Liver (tissue), 9 donors: ENCODE measurements around the gene LTK. TPM values are rescaled to one million over a fixed set of nuclear protein-coding genes. Genes with fewer than 3 reads are reported as not detected.

Source experiments
- DNase-seq: peaks from one replicate; pipeline ENCODE4 v3.0.0-alpha.2; 2017; ENCODE audit warnings: low spot score
- H3K27ac ChIP-seq, 2 donors: one replicate each; pipeline ENCODE4 v1.7.0; 2013; ENCODE audit warnings: inconsistent platforms in 2 of 2, low read length in 2 of 2, control low read depth in 1 of 2, low read depth in 1 of 2, mild to moderate bottlenecking in 1 of 2
- H3K27me3 ChIP-seq, 4 donors: one replicate each; pipeline versions ENCODE4 v1.6.1 to v1.7.0; 2013; ENCODE audit warnings: low read length in 3 of 4, inconsistent platforms in 1 of 4, mild to moderate bottlenecking in 1 of 4, moderate library complexity in 1 of 4; ENCODE audit not compliant: control insufficient read depth in 4 of 4, insufficient read depth in 4 of 4
- H3K36me3 ChIP-seq, 4 donors: one replicate each; pipeline versions ENCODE4 v1.6.1 to v1.7.0; 2013; ENCODE audit warnings: low read length in 3 of 4, mild to moderate bottlenecking in 3 of 4, low read depth in 1 of 4, moderate library complexity in 1 of 4; ENCODE audit not compliant: control insufficient read depth in 4 of 4, insufficient read depth in 3 of 4
- H3K4me1 ChIP-seq, 4 donors: one replicate each; pipeline versions ENCODE4 v1.6.1 to v1.7.0; 2013; ENCODE audit warnings: low read length in 3 of 4, mild to moderate bottlenecking in 3 of 4, moderate library complexity in 1 of 4; ENCODE audit not compliant: control insufficient read depth in 4 of 4, insufficient read depth in 4 of 4
- H3K4me3 ChIP-seq, 3 donors: one replicate each; pipeline versions ENCODE4 v1.6.1 to v1.7.0; 2013; ENCODE audit warnings: low read length in 3 of 3, control low read depth in 1 of 3, low read depth in 1 of 3, mild to moderate bottlenecking in 1 of 3
- H3K9ac ChIP-seq, 2 donors: one replicate each; pipeline ENCODE4 v1.7.0; 2013; ENCODE audit warnings: low read length in 2 of 2, mild to moderate bottlenecking in 2 of 2, moderate library complexity in 2 of 2, control low read depth in 1 of 2, low read depth in 1 of 2
- H3K9me3 ChIP-seq, 4 donors: one replicate each; pipeline versions ENCODE4 v1.6.1 to v1.7.0; 2013; ENCODE audit warnings: low read length in 3 of 4; ENCODE audit not compliant: control insufficient read depth in 4 of 4
- ATF3 ChIP-seq: IDR thresholded peaks from 2 replicates; pipeline ENCODE4 v1.6.1; 2016; ENCODE audit warnings: antibody characterized with exemption
- CTCF ChIP-seq: fragments of 150-350 bp; IDR thresholded peaks from 2 replicates; pipeline ENCODE4 v1.5.1; 2017; ENCODE audit warnings: improper control_type of control experiment, low read depth, low read length; ENCODE audit not compliant: missing input control
- FOXA1 ChIP-seq: IDR thresholded peaks from 2 replicates; pipeline ENCODE4 v1.6.1; 2016; ENCODE audit warnings: antibody characterized with exemption
- GABPA ChIP-seq, 2 donors: IDR thresholded peaks in 1 of 2; conservative IDR thresholded peaks in 1 of 2; 2 replicates each; pipeline ENCODE4 v1.6.1; 2016; ENCODE audit warnings: antibody characterized with exemption in 2 of 2, mild to moderate bottlenecking in 1 of 2, moderate library complexity in 1 of 2
- HNF4A ChIP-seq, 2 donors: conservative IDR thresholded peaks; 2 replicates each; pipeline ENCODE4 v1.6.1; 2016; ENCODE audit warnings: antibody characterized with exemption in 2 of 2, mild to moderate bottlenecking in 2 of 2
- JUND ChIP-seq, 2 donors: IDR thresholded peaks; 2 replicates each; pipeline ENCODE4 v1.6.1; 2016; ENCODE audit warnings: antibody characterized with exemption in 2 of 2
- NR2F2 ChIP-seq: IDR thresholded peaks from 2 replicates; pipeline ENCODE4 v1.6.1; 2016; ENCODE audit warnings: antibody characterized with exemption
- RXRA ChIP-seq, 2 donors: IDR thresholded peaks; 2 replicates each; pipeline ENCODE4 v1.6.1; 2017 to 2018; ENCODE audit warnings: antibody characterized with exemption in 2 of 2, mild to moderate bottlenecking in 1 of 2
- SP1 ChIP-seq: IDR thresholded peaks from 2 replicates; pipeline ENCODE4 v1.6.1; 2018; ENCODE audit warnings: antibody characterized with exemption, mild to moderate bottlenecking
- YY1 ChIP-seq: IDR thresholded peaks from 2 replicates; pipeline ENCODE4 v1.6.1; 2016; ENCODE audit warnings: antibody characterized with exemption, mild to moderate bottlenecking
- ZBTB33 ChIP-seq: IDR thresholded peaks from 2 replicates; pipeline ENCODE4 v1.6.1; 2016; ENCODE audit warnings: antibody characterized with exemption
- WGBS: extraction: QIAGEN DNeasy Blood & Tissue Kit; methylation state at CpG from one replicate; pipeline ENCODE4 v1.1.7; 2013; 5-methylcytosine and 5-hydroxymethylcytosine counted together
- polyA plus RNA-seq, 2 donors: library from polyadenylated mRNA; stranded (reverse) in 1 of 2; unstranded in 1 of 2; fragments of 200-250 nt in 1 of 2; fragments of >200 nt in 1 of 2; fragmentation: Nextera tagmentation in 1 of 2; extraction: Ambion mirVana in 1 of 2; gene quantifications; one replicate each; pipeline versions ENCODE4 v1.2.1 to v1.2.3, GENCODE V29; 2013 to 2015
- total RNA-seq, 2 donors: library from RNA; depleted of rRNA; stranded (reverse); fragments of >200 nt; gene quantifications; one replicate each; pipeline ENCODE4 v1.2.3, GENCODE V29; 2014
- donor health status: healthy.
- donor health status: healthy.
- donor health status: healthy.
- donor health status: healthy.
- donor health status: healthy.

The LTK gene
- total and polyA plus RNA-seq, 4 donors = 0.86 to 3.0 (median 2.0) TPM

GRCh38 chr15:41484937-41485625 lies 28.5 kb downstream of the LTK start (continued):
- TF ChIP-seq ZBTB33 = no peak

GRCh38 chr15:41483519-41483918 lies 30.1 kb downstream of the LTK start:
- no peak for DNase-seq
- Histone ChIP-seq H3K27me3 (no peaks in the 10 kb centered on the region), H3K4me3 (no peak overlapping the region), H3K4me1 (no peaks in the 10 kb centered on the region), H3K9me3 (no peaks in the 10 kb centered on the region), H3K36me3 (peaks cover 6 to 35% (median 24%) of the 10 kb centered on the region in 4 donors), H3K9ac (no peak overlapping the region), H3K27ac (no peak overlapping the region)
- no peak for TF ChIP-seq ZBTB33
- TF ChIP-seq CTCF = no peak
- WGBS = 82% methylated on average over 2 of the region's 2 CpGs

- Histone ChIP-seq H3K36me3 (peaks cover 6 to 37% (median 27%) of the 10 kb centered on the region in 4 donors), H3K9ac (no peak overlapping the region), H3K27ac (no peak overlapping the region), H3K27me3 (no peaks in the 10 kb centered on the region), H3K9me3 (no peaks in the 10 kb centered on the region), H3K4me1 (no peaks in the 10 kb centered on the region), H3K4me3 (no peak overlapping the region)
- TF ChIP-seq YY1 = no peak
- TF ChIP-seq ATF3 = no peak
- no peak for TF ChIP-seq SP1
- TF ChIP-seq GABPA (IDR thresholded peaks at IDR 0.05 in 1 of 2, conservative IDR thresholded peaks at IDR 0.05 in 1 of 2) = no peak
- TF ChIP-seq NR2F2 = no peak
- TF ChIP-seq RXRA (IDR thresholded peaks at IDR 0.05) = no peak
- no peak for TF ChIP-seq JUND (IDR thresholded peaks at IDR 0.05)
- no peak for TF ChIP-seq FOXA1
- no peak for TF ChIP-seq HNF4A (conservative IDR thresholded peaks at IDR 0.05)
- DNase-seq = no peak
Measured at GRCh38 chr15:41483115-41483514, 30.5 kb downstream of the LTK start.
